ENCODE measurements around the gene ATP2B2. TPM values are rescaled to one million over a fixed set of nuclear protein-coding genes. Genes with fewer than 3 reads are reported as not detected.

The ATP2B2 gene
- total RNA-seq, 1 experiment from 2014 or later: not detected

DNA sequence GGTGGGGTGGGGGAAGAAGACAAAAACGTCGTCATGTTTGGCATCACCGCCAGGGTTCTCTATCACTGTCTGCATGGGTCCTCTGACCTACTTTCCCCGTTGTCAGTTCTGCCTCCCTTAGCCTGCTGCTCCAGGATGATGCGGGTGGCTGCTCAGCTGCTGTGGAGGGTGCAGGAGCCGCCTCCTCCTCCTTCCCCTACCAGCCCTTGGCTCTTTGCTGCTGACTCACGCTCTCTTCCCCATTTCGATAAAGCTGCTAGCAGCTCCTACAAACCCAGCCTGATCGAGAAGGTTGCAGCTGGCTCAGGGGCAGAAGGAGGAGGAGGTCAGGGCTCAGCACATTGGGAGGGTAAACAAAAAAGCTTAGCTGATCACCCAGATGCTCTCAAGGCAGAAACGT lies 135.0 kb downstream of the ATP2B2 start:
- H3K27ac Mint-ChIP-seq (ENCODE audit: low read depth, unreplicated experiment): no peak overlapping the region
- POLR2A ChIA-PET: no interaction called here
- intact Hi-C loops (cut with micrococcal nuclease): no loop called here
- H3K36me3 Mint-ChIP-seq (ENCODE audit: insufficient read depth, unreplicated experiment): no peaks in the 10 kb centered on the region
- no peak overlapping the region for H3K4me3 Mint-ChIP-seq (ENCODE audit: unreplicated experiment)
- peaks cover under 1% of the 10 kb centered on the region for H3K27me3 Mint-ChIP-seq (ENCODE audit: insufficient read depth, unreplicated experiment)
- DNase-seq (ENCODE audit: unreplicated experiment): peak; percentile 41
- peaks cover 12% of the 10 kb centered on the region for H3K4me1 Mint-ChIP-seq (ENCODE audit: insufficient read depth, unreplicated experiment)
- BruUV-seq (replicated peaks): no TSS peak
- TF ChIP-seq, protein P1, sequence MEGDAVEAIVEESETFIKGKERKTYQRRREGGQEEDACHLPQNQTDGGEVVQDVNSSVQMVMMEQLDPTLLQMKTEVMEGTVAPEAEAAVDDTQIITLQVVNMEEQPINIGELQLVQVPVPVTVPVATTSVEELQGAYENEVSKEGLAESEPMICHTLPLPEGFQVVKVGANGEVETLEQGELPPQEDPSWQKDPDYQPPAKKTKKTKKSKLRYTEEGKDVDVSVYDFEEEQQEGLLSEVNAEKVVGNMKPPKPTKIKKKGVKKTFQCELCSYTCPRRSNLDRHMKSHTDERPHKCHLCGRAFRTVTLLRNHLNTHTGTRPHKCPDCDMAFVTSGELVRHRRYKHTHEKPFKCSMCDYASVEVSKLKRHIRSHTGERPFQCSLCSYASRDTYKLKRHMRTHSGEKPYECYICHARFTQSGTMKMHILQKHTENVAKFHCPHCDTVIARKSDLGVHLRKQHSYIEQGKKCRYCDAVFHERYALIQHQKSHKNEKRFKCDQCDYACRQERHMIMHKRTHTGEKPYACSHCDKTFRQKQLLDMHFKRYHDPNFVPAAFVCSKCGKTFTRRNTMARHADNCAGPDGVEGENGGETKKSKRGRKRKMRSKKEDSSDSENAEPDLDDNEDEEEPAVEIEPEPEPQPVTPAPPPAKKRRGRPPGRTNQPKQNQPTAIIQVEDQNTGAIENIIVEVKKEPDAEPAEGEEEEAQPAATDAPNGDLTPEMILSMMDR (IDR thresholded peaks at IDR 0.05; ENCODE audit: unreplicated experiment): no peak
- peaks cover 5% of the 10 kb centered on the region for H3K9me3 Mint-ChIP-seq (ENCODE audit: unreplicated experiment)
- CTCF ChIA-PET: interaction anchor here (0.9 kb wide), 1 partner anchor 27 kb away, joined by 3 read pairs; no protein-coding TSS in a partner anchor

DNA sequence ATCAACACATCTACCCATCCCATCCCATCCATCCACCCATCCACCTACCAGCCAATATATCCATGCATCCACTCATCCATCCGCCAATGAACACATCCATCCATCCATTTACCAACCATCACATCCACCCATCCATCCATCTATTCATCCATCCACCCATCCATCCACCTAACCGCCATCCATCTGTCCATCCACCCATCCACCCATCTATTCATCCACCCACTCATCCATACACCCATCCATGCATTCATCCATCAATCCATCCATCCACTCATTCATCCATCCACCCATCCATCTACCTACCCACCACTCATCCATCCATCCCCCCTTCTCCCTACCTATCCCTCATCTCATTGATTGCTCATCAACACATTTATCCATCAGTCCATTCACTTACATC lies 136.9 kb downstream of the ATP2B2 start:
- H3K36me3 Mint-ChIP-seq (ENCODE audit: insufficient read depth, unreplicated experiment): no peaks in the 10 kb centered on the region
- CTCF ChIA-PET: interaction anchor here (0.7 to 4.1 kb wide), 2 partner anchors 24 to 49 kb away, joined by 3 to 15 read pairs; no protein-coding TSS in a partner anchor

GRCh38 chr3:10367506-10367905 lies 137.9 kb downstream of the ATP2B2 start:
- Mint-ChIP-seq H3K27ac (ENCODE audit: low read depth, unreplicated experiment) (peak overlapping the region; percentile 44), H3K36me3 (ENCODE audit: insufficient read depth, unreplicated experiment) (no peaks in the 10 kb centered on the region), H3K9me3 (ENCODE audit: unreplicated experiment) (peaks cover 7% of the 10 kb centered on the region), H3K27me3 (ENCODE audit: insufficient read depth, unreplicated experiment) (no peaks in the 10 kb centered on the region), H3K4me3 (ENCODE audit: unreplicated experiment) (no peak overlapping the region), H3K4me1 (ENCODE audit: insufficient read depth, unreplicated experiment) (peaks cover 12% of the 10 kb centered on the region)
- POLR2A ChIA-PET: no interaction called here
- DNase-seq (ENCODE audit: unreplicated experiment): no peak
- CTCF ChIA-PET: interaction anchor here (0.5 to 4.1 kb wide), 3 partner anchors 23 to 968 kb away, joined by 3 to 15 read pairs (median 3); no protein-coding TSS in a partner anchor
- intact Hi-C loops (cut with micrococcal nuclease): no loop called here
- BruUV-seq (replicated peaks): no TSS peak
- TF ChIP-seq, protein P1 (IDR thresholded peaks at IDR 0.05; ENCODE audit: unreplicated experiment): no peak

More for the DNA sequence above, 136.9 kb downstream of the ATP2B2 start:
- no TSS peak for BruUV-seq (replicated peaks)
- POLR2A ChIA-PET: no interaction called here
- H3K27me3 Mint-ChIP-seq (ENCODE audit: insufficient read depth, unreplicated experiment): no peaks in the 10 kb centered on the region
- TF ChIP-seq, protein P1 (IDR thresholded peaks at IDR 0.05; ENCODE audit: unreplicated experiment): no peak
- intact Hi-C loops (cut with micrococcal nuclease): no loop called here
- peaks cover 7% of the 10 kb centered on the region for H3K9me3 Mint-ChIP-seq (ENCODE audit: unreplicated experiment)
- no peak overlapping the region for H3K4me3 Mint-ChIP-seq (ENCODE audit: unreplicated experiment)
- H3K4me1 Mint-ChIP-seq (ENCODE audit: insufficient read depth, unreplicated experiment): peaks cover 12% of the 10 kb centered on the region
- DNase-seq (ENCODE audit: unreplicated experiment): no peak
- no peak overlapping the region for H3K27ac Mint-ChIP-seq (ENCODE audit: low read depth, unreplicated experiment)

DNA sequence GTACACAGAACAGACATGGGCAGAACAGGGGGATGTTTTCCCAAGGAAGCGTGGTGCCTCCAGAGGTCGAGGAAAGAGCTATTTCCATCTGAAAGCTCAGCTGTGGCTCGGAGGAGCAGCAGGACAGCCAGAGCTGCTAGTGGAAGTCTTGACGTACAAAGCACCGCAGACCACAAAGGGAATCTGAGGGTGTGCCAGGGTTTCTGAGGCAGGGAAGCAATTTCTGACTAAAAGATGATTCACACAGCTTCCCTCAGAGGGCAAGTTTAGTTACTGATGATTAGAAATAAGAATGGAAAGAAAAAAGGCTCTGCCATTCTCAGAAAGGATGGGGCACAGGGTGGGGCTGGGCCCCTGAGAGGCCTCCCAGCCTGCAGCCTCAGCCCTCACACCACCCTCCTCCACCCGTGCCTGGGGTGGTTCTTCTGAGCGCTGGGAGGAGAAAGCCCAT lies 138.7 kb downstream of the ATP2B2 start:
- POLR2A ChIA-PET: interaction anchor here (0.6 kb wide), 1 partner anchor 476 kb away, joined by 3 read pairs; no protein-coding TSS in a partner anchor
- peaks cover 8% of the 10 kb centered on the region for H3K27me3 Mint-ChIP-seq (ENCODE audit: insufficient read depth, unreplicated experiment)
- H3K36me3 Mint-ChIP-seq (ENCODE audit: insufficient read depth, unreplicated experiment): no peaks in the 10 kb centered on the region
- peaks cover 12% of the 10 kb centered on the region for H3K4me1 Mint-ChIP-seq (ENCODE audit: insufficient read depth, unreplicated experiment)
- peak; percentile 88 for DNase-seq (ENCODE audit: unreplicated experiment)
- BruUV-seq (replicated peaks): no TSS peak
- intact Hi-C loops (cut with micrococcal nuclease): no loop called here
- H3K4me3 Mint-ChIP-seq (ENCODE audit: unreplicated experiment): no peak overlapping the region
- TF ChIP-seq, protein P1 (IDR thresholded peaks at IDR 0.05; ENCODE audit: unreplicated experiment): no peak
- CTCF ChIA-PET: interaction anchor here (0.6 to 4.1 kb wide), 5 partner anchors 22 to 645 kb away, joined by 3 to 15 read pairs (median 3); no protein-coding TSS in a partner anchor
- peaks cover 7% of the 10 kb centered on the region for H3K9me3 Mint-ChIP-seq (ENCODE audit: unreplicated experiment)
- peak overlapping the region; percentile 44 for H3K27ac Mint-ChIP-seq (ENCODE audit: low read depth, unreplicated experiment)
